Measurements from ENCODE around the gene SMPX.

Gene SMPX

GRCh38 chrX:21741869-21742701 lies 15.8 kb downstream of the SMPX start:
- no peak for DNase-seq

GRCh38 chrX:21741364-21741763 lies 16.6 kb downstream of the SMPX start:
- DNase-seq = no peak

GRCh38 chrX:21740329-21741274 lies 17.3 kb downstream of the SMPX start:
- no peak for DNase-seq

GRCh38 chrX:21738950-21739287 lies 19.0 kb downstream of the SMPX start:
- no peak for DNase-seq

- no peak for DNase-seq
Observed at GRCh38 chrX:21738210-21738949, 19.5 kb downstream of the SMPX start.

GRCh38 chrX:21735768-21736127 lies 22.2 kb downstream of the SMPX start:
- no peak for DNase-seq

GRCh38 chrX:21735038-21735767 lies 22.7 kb downstream of the SMPX start:
- DNase-seq = no peak

GRCh38 chrX:21734175-21734574 lies 23.7 kb downstream of the SMPX start:
- no peak for DNase-seq

GRCh38 chrX:21733705-21734104 lies 24.2 kb downstream of the SMPX start:
- no peak for DNase-seq

GRCh38 chrX:21730026-21730425 lies 27.9 kb downstream of the SMPX start:
- DNase-seq = no peak

GRCh38 chrX:21728276-21728968 lies 29.5 kb downstream of the SMPX start:
- no peak for DNase-seq

- no peak for DNase-seq
Observed at GRCh38 chrX:21725916-21726315, 32.0 kb downstream of the SMPX start.

GRCh38 chrX:21725496-21725895 lies 32.4 kb downstream of the SMPX start:
- no peak for DNase-seq

GRCh38 chrX:21723814-21724213 lies 34.1 kb downstream of the SMPX start:
- DNase-seq = no peak

- DNase-seq = no peak
Observed at GRCh38 chrX:21723084-21723483, 34.8 kb downstream of the SMPX start.

- DNase-seq = no peak
Observed at GRCh38 chrX:21721195-21721594, 36.7 kb downstream of the SMPX start.

- no peak for DNase-seq
Observed at GRCh38 chrX:21718575-21718974, 39.3 kb downstream of the SMPX start.

GRCh38 chrX:21717802-21718201 lies 40.1 kb downstream of the SMPX start:
- DNase-seq = no peak

GRCh38 chrX:21715825-21716224 lies 42.1 kb downstream of the SMPX start:
- no peak for DNase-seq

- no peak for DNase-seq
Observed at GRCh38 chrX:21715337-21715736, 42.6 kb downstream of the SMPX start.

- DNase-seq = no peak
Observed at GRCh38 chrX:21711848-21712197, 46.1 kb downstream of the SMPX start.
